ENCODE data around the gene PALLD.

The PALLD gene

DNA sequence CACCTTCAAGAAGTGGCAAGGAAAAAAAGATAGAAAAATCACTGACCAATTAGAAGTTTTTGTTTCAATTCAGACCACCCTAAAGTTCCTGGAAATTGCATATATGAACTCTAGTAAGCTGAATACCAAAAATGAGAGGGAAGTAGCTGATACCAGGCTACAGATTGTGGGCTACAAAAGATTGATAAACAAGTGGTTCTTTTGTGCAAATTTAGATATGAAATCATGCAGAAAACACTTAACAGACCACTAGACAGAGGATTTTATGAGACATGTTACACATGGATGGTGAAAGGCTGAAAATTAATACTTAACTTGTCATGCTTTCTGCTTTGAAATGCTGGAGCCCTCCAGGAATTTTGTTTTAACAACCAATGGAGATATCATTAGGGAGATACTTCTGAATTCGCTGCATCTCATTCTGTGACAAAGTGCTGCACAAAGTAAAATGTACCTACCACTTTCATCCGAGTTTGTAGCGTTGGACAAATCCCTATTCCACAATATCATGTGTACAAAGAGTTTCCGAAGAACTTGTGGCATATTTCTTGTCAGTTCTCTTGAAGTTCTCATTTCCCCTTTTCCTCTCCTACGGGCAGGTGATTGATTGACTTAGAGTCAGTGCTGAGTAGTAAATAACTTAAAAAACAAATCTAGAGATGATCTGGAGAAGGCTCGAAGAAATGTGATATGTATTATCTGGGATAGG is 235.0 kb downstream of the PALLD start:
- DNase-seq (ENCODE audit: low read depth, low spot score), result no peak

DNA sequence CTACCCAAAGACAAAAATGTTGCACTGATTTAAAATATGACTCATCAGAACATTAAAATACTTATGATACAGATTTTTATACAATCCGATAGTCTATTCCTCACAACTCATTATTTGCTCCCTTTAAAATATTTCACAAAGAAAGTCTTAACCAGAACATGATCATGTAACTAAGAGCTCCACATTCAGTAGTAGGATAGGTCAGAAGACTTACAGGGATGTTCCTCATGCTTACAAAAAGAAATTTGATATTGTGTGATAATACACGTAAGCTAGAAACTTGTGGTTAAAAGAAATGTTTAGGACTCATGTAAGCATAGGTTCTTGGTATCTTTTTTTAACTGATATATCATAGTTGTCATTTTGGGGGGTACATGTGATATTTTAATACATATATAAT is 235.9 kb downstream of the PALLD start:
- DNase-seq (ENCODE audit: low read depth, low spot score), result no peak

GRCh38 chr4:168734703-168735678 is 238.1 kb downstream of the PALLD start:
- DNase-seq (ENCODE audit: low read depth, low spot score), result no peak

DNA sequence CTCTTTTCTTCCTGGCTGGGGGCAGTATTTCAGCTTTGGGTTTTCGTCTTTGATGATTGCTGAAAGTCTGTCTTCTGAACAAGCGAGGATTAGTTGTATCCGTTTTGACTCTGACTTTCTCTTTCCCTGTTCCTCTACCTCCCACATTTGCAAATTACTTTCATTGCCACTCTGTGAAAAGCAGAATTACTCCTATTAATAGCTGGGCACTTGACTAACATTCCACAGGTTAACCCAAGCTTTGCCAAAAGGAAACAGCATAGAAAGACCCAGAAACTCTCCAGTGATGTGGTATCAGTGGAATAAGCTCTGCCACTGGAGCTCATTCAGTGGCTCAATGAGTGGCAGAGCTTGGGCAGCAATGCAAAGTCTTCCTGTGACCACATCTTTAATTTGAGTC is 238.9 kb downstream of the PALLD start:
- no peak for DNase-seq (ENCODE audit: low read depth, low spot score)

GRCh38 chr4:168736860-168737805 is 240.3 kb downstream of the PALLD start:
- DNase-seq (ENCODE audit: low read depth, low spot score), result no peak

- DNase-seq (ENCODE audit: low read depth, low spot score), result no peak
Observed at GRCh38 chr4:168737806-168738172, 240.9 kb downstream of the PALLD start.

- DNase-seq (ENCODE audit: low read depth, low spot score), result no peak
Observed at GRCh38 chr4:168739886-168740285, 243.0 kb downstream of the PALLD start.

DNA sequence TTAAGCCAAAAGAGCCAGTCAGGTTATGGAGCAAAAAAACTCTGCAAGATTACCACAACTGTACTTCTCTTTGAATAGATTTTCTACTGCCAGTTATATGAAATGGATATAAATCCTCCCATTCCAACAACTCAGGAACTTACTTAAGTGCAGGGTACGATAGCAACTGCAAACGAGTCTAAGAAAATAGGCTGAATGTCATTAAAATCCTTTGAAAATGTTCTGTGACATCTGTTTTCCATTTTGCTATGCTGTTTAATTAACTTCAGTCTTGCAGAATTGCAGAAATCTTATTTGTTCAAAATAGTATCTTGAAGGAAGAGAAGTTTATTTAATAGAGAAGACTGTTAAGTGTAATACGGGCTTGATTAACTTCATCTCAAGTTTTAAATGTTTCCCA is 243.8 kb downstream of the PALLD start:
- DNase-seq (ENCODE audit: low read depth, low spot score), result no peak

- no peak for DNase-seq (ENCODE audit: low read depth, low spot score)
Observed at GRCh38 chr4:168741281-168742173, 244.7 kb downstream of the PALLD start.

DNA sequence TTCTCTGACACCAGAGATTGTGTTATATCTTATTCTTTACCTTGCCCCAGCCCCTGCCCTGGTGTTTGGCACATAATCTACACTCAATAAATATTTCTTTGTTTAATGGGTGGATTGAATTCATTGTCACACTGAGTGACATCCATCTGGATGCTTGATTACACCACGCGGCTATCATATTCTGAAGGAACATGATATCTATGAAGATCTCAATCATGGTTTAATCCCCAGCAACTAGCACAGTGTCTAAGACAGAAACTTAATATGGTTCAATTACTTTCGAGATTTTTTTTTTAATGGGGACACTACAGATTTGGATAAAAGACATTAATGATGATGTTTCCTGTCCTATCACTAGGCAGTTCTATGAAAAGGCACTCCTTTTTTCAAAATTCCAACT is 246.3 kb downstream of the PALLD start:
- DNase-seq (ENCODE audit: low read depth, low spot score), result no peak

GRCh38 chr4:168743601-168744000 is 246.7 kb downstream of the PALLD start:
- DNase-seq (ENCODE audit: low read depth, low spot score), result no peak

- DNase-seq (ENCODE audit: low read depth, low spot score), result no peak
Observed at GRCh38 chr4:168744021-168744420, 247.2 kb downstream of the PALLD start.

DNA sequence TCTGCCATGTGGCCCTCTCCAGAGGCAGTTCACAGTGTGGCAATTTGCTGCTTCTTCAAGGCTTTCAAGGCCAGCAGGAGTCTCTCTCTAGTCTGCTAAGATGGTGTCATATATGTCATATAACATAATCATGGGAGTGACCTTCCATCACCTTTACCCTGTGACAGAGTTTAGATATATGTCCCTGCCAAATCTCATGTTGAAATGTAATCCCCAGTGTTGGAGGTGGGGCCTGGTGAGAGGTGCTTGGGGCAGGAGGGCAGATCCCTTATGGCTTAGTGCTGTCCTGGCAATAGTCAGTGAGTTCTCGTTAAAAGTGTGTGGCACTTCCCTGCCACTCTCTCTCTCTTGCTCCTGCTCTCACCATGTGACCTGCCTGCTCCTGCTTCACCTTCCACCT is 252.0 kb downstream of the PALLD start:
- DNase-seq (ENCODE audit: low read depth, low spot score), result no peak

DNA sequence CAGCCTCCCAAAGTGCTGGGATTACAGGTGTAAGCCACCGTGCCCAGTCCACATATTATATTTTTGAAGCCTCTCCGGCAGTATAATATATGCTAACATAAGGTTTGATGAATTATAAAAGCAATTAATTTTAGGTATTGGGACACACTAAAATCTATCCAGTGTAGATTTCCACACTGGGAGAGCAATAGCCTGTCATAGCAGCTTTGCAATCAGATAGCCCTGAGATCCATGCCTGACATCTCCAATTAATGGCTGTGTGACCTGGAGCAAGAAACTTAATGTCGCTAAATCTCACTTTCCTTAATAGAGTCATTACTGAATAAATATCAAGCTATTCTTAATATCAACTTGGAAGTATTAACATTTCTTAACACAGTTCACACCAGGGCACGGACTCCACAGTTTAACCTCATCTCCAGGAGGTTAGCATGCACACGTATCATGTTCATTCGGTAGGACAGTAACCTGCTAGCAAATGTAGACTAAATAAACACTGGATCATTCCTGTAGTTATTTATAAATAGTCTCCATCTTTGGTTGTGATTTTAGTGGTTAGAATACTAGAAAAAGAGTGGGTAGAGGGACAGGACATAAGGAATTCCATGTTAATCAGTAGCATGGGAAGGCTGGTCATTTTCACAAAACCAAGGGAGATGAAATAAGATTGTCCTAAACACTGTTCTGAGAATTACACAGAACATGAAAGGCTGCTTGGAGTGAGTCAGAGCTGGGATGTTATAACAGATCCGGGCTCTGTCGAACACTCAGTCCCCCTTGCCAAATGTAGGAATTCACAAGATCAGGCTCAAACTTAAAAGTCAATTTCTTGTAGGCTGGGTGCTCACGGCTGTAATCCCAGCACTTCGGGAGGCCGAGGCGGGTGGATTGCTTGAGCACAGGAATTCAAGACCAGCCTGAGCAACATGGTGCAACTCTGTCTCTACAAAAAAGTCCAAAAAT is 254.7 kb downstream of the PALLD start:
- DNase-seq (ENCODE audit: low read depth, low spot score), result no peak

- no peak for DNase-seq (ENCODE audit: low read depth, low spot score)
Observed at GRCh38 chr4:168755598-168756477, 259.0 kb downstream of the PALLD start.

DNA sequence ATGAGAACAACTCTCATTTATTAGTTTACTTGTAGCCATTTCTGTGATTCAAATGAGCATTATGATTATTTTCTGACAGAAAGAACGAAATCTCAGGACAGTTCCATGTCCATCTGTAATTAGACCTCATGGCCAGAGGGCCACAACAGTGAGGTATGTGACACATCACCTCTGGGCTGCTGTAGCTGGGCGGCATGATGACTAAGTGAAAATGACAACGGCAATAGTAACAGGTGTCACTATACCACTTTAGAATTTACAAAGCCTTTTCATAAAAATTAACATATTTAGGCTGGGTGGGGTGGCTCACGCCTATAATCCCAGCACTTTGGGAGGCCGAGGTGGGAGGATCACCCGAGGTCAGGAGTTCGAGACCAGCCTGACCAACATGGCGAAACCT is 260.6 kb downstream of the PALLD start:
- no peak for DNase-seq (ENCODE audit: low read depth, low spot score)

DNA sequence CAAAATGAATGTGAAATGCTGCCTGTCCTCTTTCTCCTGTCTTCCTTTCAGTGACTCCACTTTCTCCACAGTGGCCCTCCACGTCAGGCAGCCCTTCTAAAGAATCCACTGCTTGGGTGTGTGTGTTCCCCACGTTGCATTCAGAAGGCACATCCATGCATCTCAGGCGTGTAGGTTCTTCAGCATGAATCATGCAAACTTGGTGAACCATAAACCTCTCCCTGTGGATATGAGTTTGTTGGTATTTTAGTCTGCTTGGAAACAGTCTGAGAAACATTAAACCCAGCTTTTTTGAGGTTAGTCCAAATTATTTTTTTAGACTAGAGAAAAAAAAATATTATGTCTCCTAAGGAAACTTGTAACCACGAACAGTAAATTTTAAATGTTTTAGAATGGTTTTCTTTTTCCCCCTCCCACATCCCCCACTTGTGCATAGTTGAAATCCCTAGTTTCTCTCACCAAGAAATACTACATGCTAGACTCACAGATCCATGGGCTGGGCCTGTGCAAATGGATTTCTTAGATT is 261.6 kb downstream of the PALLD start:
- no peak for DNase-seq (ENCODE audit: low read depth, low spot score)

DNA sequence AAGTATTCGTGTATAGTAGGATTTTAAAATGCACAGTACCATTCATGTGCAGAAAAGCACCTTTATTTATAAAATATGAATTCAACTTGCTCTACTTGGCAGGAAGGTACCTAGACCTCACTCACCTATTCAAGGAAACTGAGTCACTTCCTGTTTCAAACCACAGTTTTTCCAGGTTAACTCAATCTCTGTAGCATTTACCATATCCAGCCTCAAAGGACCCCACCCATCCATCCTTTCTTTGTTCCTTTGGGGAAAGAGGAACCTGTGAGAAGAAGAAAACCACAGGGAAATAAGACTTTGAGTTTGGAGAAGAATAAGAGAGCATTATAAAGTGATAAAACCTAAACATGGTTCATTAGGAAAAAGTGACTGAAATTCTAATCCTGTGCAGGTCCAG is 262.5 kb downstream of the PALLD start:
- DNase-seq (ENCODE audit: low read depth, low spot score), result no peak

All from activated naive CD8-positive, alpha-beta T cell treated with anti-CD3 and anti-CD28 coated beads, Interleukin-2, amount 50 U/mL, for 16 hours (primary cell).